GM19468 (cell line): ENCODE data around the gene NELFA.

Experiments used
- ATAC-seq: cut with Tn5 transposase; IDR thresholded peaks from one replicate; pipeline ENCODE4 v1.9.1; 2021; ENCODE audit warnings: mild to moderate bottlenecking, moderate library complexity, moderate number of reproducible peaks; ENCODE audit not compliant: unreplicated experiment; ENCODE audit errors: extremely low read depth

The NELFA gene

DNA sequence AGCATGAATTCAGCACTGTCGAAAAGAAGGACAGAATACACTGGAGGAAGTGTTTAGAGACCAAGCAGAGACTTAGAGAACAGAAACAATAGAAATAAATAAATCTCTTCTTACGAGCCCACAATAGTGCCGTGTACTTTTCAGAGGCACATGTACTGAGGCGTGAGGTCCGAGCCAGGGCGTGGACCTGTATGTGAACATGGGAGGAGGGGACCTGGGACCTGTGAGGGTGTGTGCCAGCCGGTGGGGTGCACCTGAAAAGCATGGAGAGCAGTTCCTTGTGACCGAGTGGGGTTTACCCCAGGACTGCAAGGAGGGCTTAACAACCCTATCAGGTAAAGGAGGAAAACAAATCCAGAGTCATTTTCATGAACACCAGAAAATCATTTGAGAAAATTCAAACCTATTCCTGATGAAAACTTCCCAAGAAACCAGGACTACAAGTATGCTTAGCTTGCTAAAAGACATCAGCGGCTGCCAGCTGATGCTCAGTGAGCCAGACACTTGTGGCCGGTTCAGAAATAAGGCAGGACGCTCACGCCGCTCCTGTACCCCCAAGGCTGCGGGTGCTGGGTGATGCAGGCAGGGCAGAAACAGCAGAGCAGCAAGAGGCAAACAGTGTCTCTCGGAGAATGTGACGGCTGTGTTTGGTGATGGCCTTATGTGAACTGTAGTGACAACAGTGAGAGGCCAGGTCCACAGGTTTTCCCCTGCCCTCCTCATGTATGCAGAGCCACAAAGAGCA, 37.1 kb downstream of the NELFA start:
- no peak for ATAC-seq

- no peak for ATAC-seq
Measured at GRCh38 chr4:1970926-1971325, 37.8 kb downstream of the NELFA start.

GRCh38 chr4:1969928-1970723, 38.6 kb downstream of the NELFA start:
- ATAC-seq, result no peak

GRCh38 chr4:1968686-1969295, 40.0 kb downstream of the NELFA start:
- no peak for ATAC-seq

- ATAC-seq, result no peak
Measured at GRCh38 chr4:1967512-1968149, 41.1 kb downstream of the NELFA start.

DNA sequence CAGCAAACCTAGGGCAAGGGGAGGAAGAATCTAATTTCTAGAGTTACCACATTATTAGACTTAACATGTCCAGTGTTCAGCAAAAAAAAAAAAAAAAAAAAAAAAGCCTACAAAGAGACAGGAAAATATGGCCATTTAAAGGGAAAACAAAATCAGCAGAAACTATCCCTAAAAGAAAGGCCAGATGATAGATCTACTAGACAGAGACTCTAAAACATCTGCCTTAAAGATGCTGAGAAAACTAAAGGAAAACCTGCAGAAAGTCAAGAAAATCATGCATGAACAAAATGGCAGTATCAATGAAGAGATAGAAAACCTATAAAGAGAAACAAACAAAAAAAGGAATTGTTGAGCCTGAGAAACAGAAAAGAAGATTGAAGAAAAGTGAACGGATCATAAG, 43.8 kb downstream of the NELFA start:
- ATAC-seq, result no peak

GRCh38 chr4:1964443-1964842, 44.3 kb downstream of the NELFA start:
- ATAC-seq, result no peak

GRCh38 chr4:1962980-1963379, 45.8 kb downstream of the NELFA start:
- no peak for ATAC-seq

DNA sequence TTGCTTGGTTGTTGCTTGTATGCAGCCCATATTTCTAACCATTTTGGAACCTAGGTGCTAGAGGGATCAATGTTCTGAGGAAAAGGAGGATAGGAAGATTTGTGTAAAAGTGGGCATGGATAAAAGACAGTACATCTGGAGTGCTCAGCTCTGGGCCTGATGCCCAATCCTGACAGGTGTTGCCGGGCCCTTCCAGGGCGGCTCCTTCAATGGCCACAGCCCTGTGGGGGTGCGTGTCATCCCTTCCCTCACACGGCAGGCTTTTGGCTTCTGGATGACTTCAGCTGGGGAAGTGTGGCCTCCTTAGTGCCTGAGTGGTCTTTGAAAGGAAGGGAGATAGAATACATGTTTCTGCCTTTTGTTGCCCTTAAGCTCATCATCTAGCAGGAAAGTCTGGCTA, 47.2 kb downstream of the NELFA start:
- ATAC-seq, result no peak

DNA sequence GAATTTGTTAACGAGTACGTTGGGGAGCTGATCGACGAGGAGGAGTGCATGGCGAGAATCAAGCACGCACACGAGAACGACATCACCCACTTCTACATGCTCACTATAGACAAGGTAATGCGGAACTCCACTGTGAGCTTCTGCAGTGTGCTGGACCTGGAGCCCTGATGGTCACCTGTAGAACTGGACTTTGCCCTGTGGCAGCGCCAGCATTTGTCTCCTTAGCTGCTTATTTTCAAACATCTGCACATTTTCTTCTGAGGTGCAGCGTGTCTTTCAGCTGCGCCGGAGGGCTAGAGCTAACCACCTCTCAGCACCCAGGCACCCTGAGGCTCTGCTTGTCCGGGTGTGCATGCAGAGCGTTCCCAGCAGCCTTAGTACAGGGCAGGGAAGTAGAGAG, 47.7 kb downstream of the NELFA start:
- ATAC-seq, result no peak

GRCh38 chr4:1960170-1960825, 48.5 kb downstream of the NELFA start:
- ATAC-seq, result no peak

DNA sequence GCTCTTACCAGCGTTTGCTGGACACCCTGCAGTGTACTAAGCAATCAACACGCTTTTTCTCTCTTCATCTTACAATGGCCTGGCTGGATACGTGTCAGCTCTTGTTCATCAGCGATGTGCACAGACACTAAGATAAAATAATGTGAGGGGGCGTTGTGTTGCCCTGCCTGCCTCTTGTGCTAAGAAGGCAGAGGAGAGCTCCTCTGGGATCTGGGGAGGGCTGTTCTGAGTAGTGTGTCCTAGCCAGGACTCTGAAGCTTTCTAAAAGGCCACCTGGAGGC, 49.7 kb downstream of the NELFA start:
- no peak for ATAC-seq

DNA sequence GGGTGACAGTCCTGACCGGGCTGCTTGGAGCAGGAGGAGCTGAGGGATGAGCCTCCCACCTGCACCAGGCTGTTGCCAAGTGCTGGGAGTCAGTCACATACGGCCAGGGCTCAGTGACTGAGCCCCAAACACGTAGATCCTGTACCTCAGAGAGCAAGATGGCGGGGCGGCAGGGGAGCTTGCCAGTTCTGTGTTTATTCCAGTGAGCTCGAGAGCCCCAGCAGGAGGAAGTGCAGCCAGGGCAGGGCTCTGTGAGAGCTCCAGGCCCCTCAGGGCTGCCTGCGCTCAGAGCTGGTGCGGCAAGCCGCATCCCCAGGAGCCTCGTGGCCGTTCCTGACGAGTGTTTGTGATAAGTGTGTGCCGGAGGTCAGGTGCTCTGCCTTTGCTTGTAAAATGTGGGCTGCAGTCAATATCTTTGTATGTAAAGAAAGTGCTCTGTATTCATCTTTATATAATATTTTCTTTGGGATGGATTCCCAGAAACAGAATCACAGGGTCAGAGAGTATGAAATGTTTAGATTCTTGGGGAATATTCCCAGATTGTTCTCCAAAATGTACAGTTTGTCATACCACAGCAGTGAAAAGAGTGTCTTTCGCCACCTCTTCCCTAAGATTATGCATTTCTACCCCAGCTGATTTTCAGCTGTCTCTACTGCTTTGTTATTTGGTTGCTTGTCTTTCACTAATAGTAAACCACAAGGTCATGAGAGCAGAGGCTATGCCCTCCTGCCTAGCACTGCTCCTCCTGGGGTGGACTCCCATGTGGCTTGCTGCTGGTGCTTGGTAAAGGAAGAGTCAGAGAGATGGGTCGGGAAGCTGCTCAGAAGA, 50.3 kb downstream of the NELFA start:
- no peak for ATAC-seq

GRCh38 chr4:1956631-1957030, 52.1 kb downstream of the NELFA start:
- no peak for ATAC-seq

- ATAC-seq, result no peak
Measured at GRCh38 chr4:1953335-1953734, 55.4 kb downstream of the NELFA start.

GRCh38 chr4:1952719-1953118, 56.1 kb downstream of the NELFA start:
- ATAC-seq, result no peak

DNA sequence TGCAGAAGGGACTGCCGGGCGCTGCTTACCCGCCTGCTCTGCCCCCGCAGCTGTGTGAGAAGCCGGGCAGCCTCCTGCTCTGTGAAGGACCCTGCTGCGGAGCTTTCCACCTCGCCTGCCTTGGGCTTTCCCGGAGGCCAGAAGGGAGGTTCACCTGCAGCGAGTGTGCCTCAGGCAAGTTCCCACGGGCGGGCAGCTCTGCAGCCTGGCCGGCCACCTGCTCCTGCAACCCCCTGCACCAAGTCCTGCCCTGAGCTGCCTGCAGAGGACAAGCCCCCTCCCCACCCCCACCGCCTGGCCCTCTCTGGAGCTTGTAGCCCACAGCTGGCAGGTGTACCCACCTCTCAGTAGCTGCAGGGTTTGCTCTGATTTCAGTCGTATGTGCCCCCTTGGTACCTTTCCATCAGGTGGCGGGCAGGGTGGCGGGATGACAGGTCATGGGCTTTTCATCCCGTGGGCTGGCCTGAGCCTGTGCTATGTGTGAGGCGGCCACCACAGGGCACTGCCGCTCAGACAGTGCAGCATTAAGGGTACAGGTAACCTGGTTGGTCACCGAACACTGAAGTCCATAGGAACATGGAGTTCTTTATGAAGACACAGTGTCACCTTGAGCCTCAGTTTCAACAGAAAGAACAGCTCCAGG, 56.6 kb downstream of the NELFA start:
- no peak for ATAC-seq

DNA sequence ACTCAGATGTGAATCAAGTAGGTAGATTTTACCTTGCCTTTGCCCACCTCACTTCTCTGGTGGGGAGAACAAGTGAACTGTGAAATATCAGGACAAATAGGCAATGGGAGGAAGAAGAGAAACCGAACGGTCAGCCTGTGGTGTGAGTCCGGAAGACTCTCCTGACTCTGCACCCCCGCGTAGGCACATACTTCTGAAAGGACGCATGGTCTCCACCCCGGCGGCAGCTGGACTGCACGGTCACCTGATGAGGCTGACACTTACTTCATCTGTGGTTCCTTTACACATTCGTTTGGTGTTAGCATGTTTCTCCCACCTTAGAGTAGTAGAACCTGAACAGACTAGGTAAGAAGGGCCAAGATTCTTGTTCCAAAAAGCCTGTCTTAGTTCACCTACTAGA, 58.4 kb downstream of the NELFA start:
- no peak for ATAC-seq

DNA sequence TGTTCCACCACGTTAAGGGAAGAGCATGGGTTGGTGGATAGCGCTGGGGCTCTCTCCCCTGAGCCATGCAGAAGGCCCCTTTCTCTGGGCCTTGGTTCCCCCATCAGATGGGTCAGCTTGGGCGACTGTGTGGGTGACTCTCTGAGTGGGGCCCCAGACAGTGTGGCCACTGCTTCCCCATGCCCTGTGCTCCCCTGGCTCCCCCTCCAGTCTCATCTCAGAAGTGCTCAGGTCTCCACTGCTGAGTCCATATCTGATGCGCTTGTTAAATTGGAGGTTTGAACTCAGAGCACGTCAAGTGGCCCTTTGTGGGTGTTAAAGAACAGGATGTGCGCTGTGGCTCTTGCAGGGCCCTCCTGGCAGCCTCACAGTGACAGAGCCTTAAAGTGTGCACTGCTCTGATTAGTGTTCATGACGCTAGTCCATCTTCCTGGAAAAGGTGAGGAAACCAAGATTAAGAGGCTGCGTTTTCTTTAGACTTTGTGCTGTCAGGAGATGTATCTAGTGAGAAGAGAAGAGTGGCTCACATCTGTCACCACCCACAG, 59.8 kb downstream of the NELFA start:
- ATAC-seq, result no peak
